Measurements from ENCODE around the gene KCNQ1.

- TF ChIP-seq GATA2 (IDR thresholded peaks at IDR 0.05; ENCODE audit: low read depth, low read length) (no peak), GATA3 (IDR thresholded peaks at IDR 0.05; ENCODE audit: low read depth, low read length) (no peak)
Measured at GRCh38 chr11:2570841-2571597, 126.2 kb downstream of the KCNQ1 start.
